ENCODE measurements around the gene SLC37A4. TPM values are rescaled to one million over a fixed set of nuclear protein-coding genes. Genes with fewer than 3 reads are reported as not detected.
"Not testable (repeated sequence)": the region's sequence is repeated elsewhere in the genome, so short reads cannot be mapped to it uniquely, and the experiment has no call there.

Gene SLC37A4
- total RNA-seq, 4 donors from 2014 or later = 18.2 to 253 (median 209) TPM

DNA sequence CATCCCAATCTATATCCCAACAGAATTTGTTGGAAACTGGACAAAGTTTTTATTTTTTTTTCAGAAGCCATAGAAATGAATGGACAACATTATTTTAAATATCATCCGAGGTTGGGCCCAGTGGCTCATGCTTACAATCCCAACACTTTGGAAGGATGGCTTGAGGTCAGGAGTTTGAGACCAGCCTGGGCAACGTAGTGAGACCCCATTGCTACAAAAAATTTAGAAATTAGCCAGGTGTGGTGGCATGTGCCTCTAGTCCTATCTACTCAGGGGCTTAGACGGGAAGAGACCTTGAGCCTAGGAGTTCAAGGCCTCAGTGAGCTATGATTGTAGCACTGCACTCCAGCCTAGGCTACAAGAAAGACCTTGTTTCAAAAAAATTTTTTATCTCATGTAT, 4.1 kb upstream of the SLC37A4 start:
- Histone ChIP-seq H3K36me3 (no peaks in the 10 kb centered on the region), H3K4me3 (no peak overlapping the region), H3K9me3 (no peaks in the 10 kb centered on the region), H3K4me1 (peaks cover 0 to 9% (median 0%) of the 10 kb centered on the region in 4 donors), H3K27ac (no peak overlapping the region), H3K27me3 (no peaks in the 10 kb centered on the region)
- DNase-seq = no peak
- TF ChIP-seq, protein P1, sequence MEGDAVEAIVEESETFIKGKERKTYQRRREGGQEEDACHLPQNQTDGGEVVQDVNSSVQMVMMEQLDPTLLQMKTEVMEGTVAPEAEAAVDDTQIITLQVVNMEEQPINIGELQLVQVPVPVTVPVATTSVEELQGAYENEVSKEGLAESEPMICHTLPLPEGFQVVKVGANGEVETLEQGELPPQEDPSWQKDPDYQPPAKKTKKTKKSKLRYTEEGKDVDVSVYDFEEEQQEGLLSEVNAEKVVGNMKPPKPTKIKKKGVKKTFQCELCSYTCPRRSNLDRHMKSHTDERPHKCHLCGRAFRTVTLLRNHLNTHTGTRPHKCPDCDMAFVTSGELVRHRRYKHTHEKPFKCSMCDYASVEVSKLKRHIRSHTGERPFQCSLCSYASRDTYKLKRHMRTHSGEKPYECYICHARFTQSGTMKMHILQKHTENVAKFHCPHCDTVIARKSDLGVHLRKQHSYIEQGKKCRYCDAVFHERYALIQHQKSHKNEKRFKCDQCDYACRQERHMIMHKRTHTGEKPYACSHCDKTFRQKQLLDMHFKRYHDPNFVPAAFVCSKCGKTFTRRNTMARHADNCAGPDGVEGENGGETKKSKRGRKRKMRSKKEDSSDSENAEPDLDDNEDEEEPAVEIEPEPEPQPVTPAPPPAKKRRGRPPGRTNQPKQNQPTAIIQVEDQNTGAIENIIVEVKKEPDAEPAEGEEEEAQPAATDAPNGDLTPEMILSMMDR (IDR thresholded peaks at IDR 0.05) = no peak
- TF ChIP-seq POLR2A (IDR thresholded peaks at IDR 0.05) = no peak

- not testable (repeated sequence) for DNase-seq, H3K9me3 ChIP-seq, H3K4me3 ChIP-seq, H3K36me3 ChIP-seq, H3K27ac ChIP-seq, H3K27me3 ChIP-seq
- H3K4me1 ChIP-seq = peaks cover 0 to 17% (median 4%) of the 10 kb centered on the region in 4 donors
These were observed 2.7 kb upstream of the SLC37A4 start for GRCh38 chr11:119033421-119033820.

- no peak overlapping the region for H3K27ac ChIP-seq
- no peaks in the 10 kb centered on the region for H3K9me3 ChIP-seq
- H3K4me3 ChIP-seq = no peak overlapping the region
- H3K36me3 ChIP-seq = peaks cover 0 to 3% (median 0%) of the 10 kb centered on the region in 3 donors
- H3K4me1 ChIP-seq = peaks cover 0 to 20% (median 4%) of the 10 kb centered on the region in 4 donors
- TF ChIP-seq, protein P1 (IDR thresholded peaks at IDR 0.05) = no peak
- no peak for TF ChIP-seq POLR2A (IDR thresholded peaks at IDR 0.05)
- no peak for DNase-seq
- H3K27me3 ChIP-seq = no peaks in the 10 kb centered on the region
These were observed 1.2 kb upstream of the SLC37A4 start for GRCh38 chr11:119031912-119032280.

- Histone ChIP-seq H3K4me1 (peaks cover 0 to 38% (median 4%) of the 10 kb centered on the region in 4 donors), H3K4me3 (peak overlapping the region; percentile 68 to 81 (median 74))
- DNase-seq = no peak
These were observed 698 bp downstream of the SLC37A4 start for GRCh38 chr11:119030029-119030328.

DNA sequence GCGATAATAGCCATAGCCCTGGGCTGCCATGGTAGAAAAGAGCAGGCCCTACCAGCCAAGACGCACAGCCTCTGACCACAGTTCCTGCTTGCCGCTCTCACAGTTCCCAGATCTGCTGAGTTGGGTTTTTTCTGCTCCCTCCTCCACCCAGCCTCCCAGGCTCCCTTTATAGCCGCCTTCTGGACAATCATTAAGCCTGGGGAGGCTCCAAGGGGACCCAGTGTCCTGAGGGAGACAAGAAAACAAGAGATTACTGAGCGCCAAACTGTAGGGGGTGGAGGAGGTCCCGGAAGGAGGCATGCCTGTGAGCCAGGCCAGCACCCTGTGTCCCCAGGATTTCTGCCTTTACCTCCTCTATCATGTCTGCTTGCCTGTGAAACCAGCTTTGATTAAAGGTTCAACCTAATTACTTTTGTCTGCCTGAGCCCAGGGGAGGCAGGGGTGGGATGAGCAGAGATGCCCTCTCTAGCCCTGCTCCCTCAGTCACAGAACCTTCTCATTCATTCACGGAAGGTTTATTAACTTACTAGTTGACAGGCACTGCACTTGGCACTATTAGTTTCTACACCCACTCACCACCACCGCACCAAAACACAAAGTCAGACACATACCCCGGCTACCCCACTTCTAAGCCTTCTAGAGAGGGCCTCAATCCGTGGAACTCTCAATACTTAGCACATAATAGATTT, 1.2 kb downstream of the SLC37A4 start:
- Histone ChIP-seq H3K4me3 (peak overlapping the region; percentile 68 to 81 (median 74)), H3K27me3 (no peaks in the 10 kb centered on the region), H3K4me1 (peaks cover 0 to 43% (median 4%) of the 10 kb centered on the region in 4 donors), H3K27ac (peak overlapping the region; percentile 86 to 93 (median 88)), H3K36me3 (peaks cover 0 to 24% (median 0%) of the 10 kb centered on the region in 3 donors), H3K9me3 (no peaks in the 10 kb centered on the region)
- TF ChIP-seq, protein P1 (IDR thresholded peaks at IDR 0.05) = peak in 1 of 6 experiments; percentile 15
- peak; percentile 88 to 96 for TF ChIP-seq POLR2A (IDR thresholded peaks at IDR 0.05)
- DNase-seq = peak in 2 of 3 donors; percentile 84 to 87

More at GRCh38 chr11:119030029-119030328, 698 bp downstream of the SLC37A4 start:
- no peak for TF ChIP-seq POLR2A (IDR thresholded peaks at IDR 0.05)
- TF ChIP-seq, protein P1 (IDR thresholded peaks at IDR 0.05) = no peak
- Histone ChIP-seq H3K9me3 (no peaks in the 10 kb centered on the region), H3K27me3 (no peaks in the 10 kb centered on the region), H3K27ac (peak overlapping the region; percentile 86 to 93 (median 88)), H3K36me3 (peaks cover 0 to 20% (median 0%) of the 10 kb centered on the region in 3 donors)

- Histone ChIP-seq H3K9me3 (no peaks in the 10 kb centered on the region), H3K36me3 (peaks cover 0 to 29% (median 0%) of the 10 kb centered on the region in 3 donors), H3K4me1 (peaks cover 0 to 45% (median 4%) of the 10 kb centered on the region in 4 donors), H3K27ac (peak overlapping the region; percentile 86 to 93 (median 88)), H3K4me3 (peak overlapping the region in 3 of 4 donors; percentile 16 to 81 (median 75)), H3K27me3 (no peaks in the 10 kb centered on the region)
- TF ChIP-seq, protein P1 (IDR thresholded peaks at IDR 0.05) = no peak
- no peak for TF ChIP-seq POLR2A (IDR thresholded peaks at IDR 0.05)
- DNase-seq = no peak
These were observed 1.7 kb downstream of the SLC37A4 start for GRCh38 chr11:119029069-119029339.

Data from Peyer's patch (tissue), 4 donors.